HepG2 (cell line): ENCODE results near the gene DDX10. TPM values are rescaled to one million over a fixed set of nuclear protein-coding genes. Genes with fewer than 3 reads are reported as not detected.

Experiments used
- BRF2 ChIP-seq: sonication (generic); formaldehyde crosslinking; IDR thresholded peaks from 2 replicates; pipeline ENCODE4 v1.8.1; 2022; ENCODE audit warnings: mild to moderate bottlenecking, missing genetic modification reagents
- DMAP1 ChIP-seq: IDR thresholded peaks from 2 replicates; pipeline ENCODE4 v1.6.1; 2016
- DR1 ChIP-seq: sonication (generic); formaldehyde crosslinking; IDR thresholded peaks from 2 replicates; pipeline ENCODE4 v1.8.0; 2021; ENCODE audit warnings: mild to moderate bottlenecking, missing genetic modification reagents, inconsistent platforms
- ELF4 ChIP-seq: sonication (generic); formaldehyde crosslinking; IDR thresholded peaks from 2 replicates; pipeline ENCODE4 v1.5.0; 2020; ENCODE audit warnings: missing genetic modification reagents, mild to moderate bottlenecking, moderate library complexity, borderline replicate concordance
- GTF3A ChIP-seq: sonication (generic); formaldehyde crosslinking; conservative IDR thresholded peaks from 2 replicates; pipeline ENCODE4 v1.4.0; 2020; ENCODE audit warnings: mild to moderate bottlenecking, missing genetic modification reagents
- IKZF5 ChIP-seq: IDR thresholded peaks from 2 replicates; pipeline ENCODE4 v1.6.1; 2018; ENCODE audit warnings: missing genetic modification reagents, mild to moderate bottlenecking, missing compliant biosample characterization
- MAFK ChIP-seq, 2 experiments: IDR thresholded peaks in 1 of 2; conservative IDR thresholded peaks in 1 of 2; 2 replicates each; pipeline ENCODE4 v1.6.1; 2011; ENCODE audit warnings: improper control_type of control experiment in 2 of 2, low read length in 2 of 2
- MEF2D ChIP-seq: sonication (generic); formaldehyde crosslinking; IDR thresholded peaks from 2 replicates; pipeline ENCODE4 v1.5.1; 2020; ENCODE audit warnings: mild to moderate bottlenecking, missing genetic modification reagents
- NCOA1 ChIP-seq: sonication (generic); formaldehyde crosslinking; IDR thresholded peaks from 2 replicates; pipeline ENCODE4 v1.9.0; 2021; ENCODE audit warnings: missing genetic modification reagents
- PATZ1 ChIP-seq: sonication (generic); formaldehyde crosslinking; IDR thresholded peaks from 2 replicates; pipeline ENCODE4 v1.4.0; 2020; ENCODE audit warnings: missing genetic modification reagents
- PRDM4 ChIP-seq: sonication (generic); formaldehyde crosslinking; IDR thresholded peaks from 2 replicates; pipeline ENCODE4 v1.9.0; 2021; ENCODE audit warnings: missing genetic modification reagents, borderline replicate concordance
- RFX3 ChIP-seq: IDR thresholded peaks from 2 replicates; pipeline ENCODE4 v1.6.1; 2016; ENCODE audit warnings: missing biosample characterization, missing genetic modification reagents
- RXRA ChIP-seq: sonication (generic); formaldehyde crosslinking; IDR thresholded peaks from 2 replicates; pipeline ENCODE4 v1.5.1; 2020; ENCODE audit warnings: missing genetic modification reagents
- YEATS2 ChIP-seq: sonication (generic); formaldehyde crosslinking; IDR thresholded peaks from 2 replicates; pipeline ENCODE4 v1.4.0; 2020; ENCODE audit warnings: missing genetic modification reagents, borderline replicate concordance
- ZNF326 ChIP-seq: sonication (generic); formaldehyde crosslinking; IDR thresholded peaks from 2 replicates; pipeline ENCODE4 v1.4.0; 2020; ENCODE audit warnings: missing genetic modification reagents, borderline replicate concordance
- ZNF33A ChIP-seq: sonication (generic); formaldehyde crosslinking; IDR thresholded peaks from 2 replicates; pipeline ENCODE4 v1.5.1; 2020; ENCODE audit warnings: missing genetic modification reagents, mild to moderate bottlenecking, moderate library complexity, borderline replicate concordance
- ZNF710 ChIP-seq: sonication (generic); formaldehyde crosslinking; IDR thresholded peaks from 2 replicates; pipeline ENCODE4 v1.5.0; 2020; ENCODE audit warnings: mild to moderate bottlenecking, missing genetic modification reagents, borderline replicate concordance
- polyA plus RNA-seq, 8 experiments: library from polyadenylated mRNA; depleted of rRNA in 3 of 8; stranded (reverse) in 7 of 8; unstranded in 1 of 8; fragments of >200 nt; fragmentation: Illumina TruSeq in 4 of 8; extraction: Trizol in 4 of 8; gene quantifications; 2 replicates each; pipeline versions ENCODE4 v1.2.1 to v1.2.3, GENCODE V29; 2011 to 2016; ENCODE audit warnings: low read depth in 4 of 8, missing spikeins in 1 of 8, mixed read lengths in 1 of 8; ENCODE audit not compliant: insufficient read depth in 1 of 8
- total RNA-seq, 5 experiments: library from RNA; depleted of rRNA; stranded (reverse); fragments of >200 nt; fragmentation: Illumina TruSeq; extraction: Trizol; gene quantifications; 2 replicates each; pipeline ENCODE4 v1.2.3, GENCODE V29; 2016; ENCODE audit warnings: low read depth in 1 of 5

Gene DDX10
- total and polyA plus RNA-seq, 2 of the 13 experiments (the other 11 are each of a cell fraction or from before 2014, with no cell fraction given), result 17.0 to 32.0 TPM

- TF ChIP-seq PRDM4 (CRISPR knock-in tag) (no peak), ZNF326 (CRISPR knock-in tag) (no peak), NCOA1 (CRISPR knock-in tag) (no peak), MAFK (conservative IDR thresholded peaks at IDR 0.05 in 1 of 2, IDR thresholded peaks at IDR 0.05 in 1 of 2; ENCODE audit: low read length in 2 of 2) (no peak), ZNF33A (CRISPR knock-in tag) (no peak), BRF2 (CRISPR knock-in tag) (no peak), RXRA (no peak), DR1 (CRISPR knock-in tag) (no peak), IKZF5 (CRISPR knock-in tag) (no peak), YEATS2 (CRISPR knock-in tag) (no peak), ELF4 (CRISPR knock-in tag) (no peak), ZNF710 (CRISPR knock-in tag) (no peak), MEF2D (CRISPR knock-in tag) (no peak), GTF3A (CRISPR knock-in tag) (no peak), DMAP1 (CRISPR knock-in tag) (no peak), PATZ1 (CRISPR knock-in tag) (0 out of 2 replicates have a peak, but pooled peaks have one; percentile 7), RFX3 (CRISPR knock-in tag) (no peak)
Measured at GRCh38 chr11:108715239-108715638, 50.4 kb downstream of the DDX10 start (continued).
